SIG-M5 treated with dmso at 0.1 percent for 504 hours (cell line): ENCODE data around the gene TENM3.

Source experiments
- DNase-seq: peaks from one replicate; lab custom pipeline; 2025; ENCODE audit not compliant: unreplicated experiment; lab: John Stamatoyannopoulos, UW

The TENM3 gene

DNA sequence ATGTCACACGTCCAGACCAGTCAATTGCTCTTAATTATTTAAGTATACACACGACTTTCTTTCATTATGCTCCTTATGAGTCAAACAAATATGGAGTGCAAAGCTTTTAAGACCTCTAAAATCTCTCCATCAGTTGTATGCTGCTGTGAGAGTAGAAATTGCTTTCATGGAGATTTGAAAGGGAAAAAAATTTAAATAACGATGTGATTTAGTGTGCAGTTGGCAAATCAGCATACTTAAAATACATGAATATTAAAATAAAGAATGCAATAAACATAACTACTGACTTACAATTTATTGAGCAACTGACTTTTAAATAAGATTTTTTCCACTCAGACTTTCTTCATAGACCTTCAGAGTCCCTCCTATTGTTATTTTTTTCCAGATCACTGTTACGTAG is 9.0 kb downstream of the TENM3 start:
- no peak for DNase-seq

DNA sequence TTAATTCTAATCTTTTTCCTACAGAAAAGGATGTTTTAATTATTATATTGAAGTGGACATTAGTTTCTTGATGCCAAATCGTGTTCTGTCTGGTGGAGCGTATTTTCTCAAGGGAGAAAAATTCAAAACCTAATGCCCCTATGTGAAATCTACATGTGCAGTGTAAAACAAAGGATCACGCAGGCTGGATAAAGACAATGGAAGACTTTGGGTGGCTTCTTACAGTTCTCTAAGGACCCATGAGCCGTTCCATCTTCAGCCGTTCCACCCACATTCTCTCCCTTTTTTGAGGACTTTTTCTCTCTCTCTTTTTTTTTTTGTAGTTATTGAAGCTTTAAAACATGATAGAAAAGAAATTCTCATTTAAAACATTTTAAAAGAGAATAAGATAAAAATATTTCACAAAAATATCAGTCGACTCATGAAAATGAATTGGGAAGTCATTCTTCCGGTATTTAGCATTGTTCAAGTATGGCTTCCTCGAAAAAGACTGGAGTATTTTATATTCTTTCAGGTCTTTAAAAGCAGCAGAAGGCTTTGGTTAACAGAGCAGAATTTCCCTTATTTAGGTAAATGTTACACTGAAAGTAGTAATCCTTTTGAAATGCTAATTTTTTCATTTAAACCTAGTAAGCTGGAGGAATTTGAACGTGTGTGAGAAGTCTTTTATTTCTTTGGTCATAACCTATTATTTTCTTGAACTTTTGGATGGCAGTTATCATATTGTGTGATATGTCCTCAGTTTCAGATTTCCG is 11.0 kb downstream of the TENM3 start:
- no peak for DNase-seq

DNA sequence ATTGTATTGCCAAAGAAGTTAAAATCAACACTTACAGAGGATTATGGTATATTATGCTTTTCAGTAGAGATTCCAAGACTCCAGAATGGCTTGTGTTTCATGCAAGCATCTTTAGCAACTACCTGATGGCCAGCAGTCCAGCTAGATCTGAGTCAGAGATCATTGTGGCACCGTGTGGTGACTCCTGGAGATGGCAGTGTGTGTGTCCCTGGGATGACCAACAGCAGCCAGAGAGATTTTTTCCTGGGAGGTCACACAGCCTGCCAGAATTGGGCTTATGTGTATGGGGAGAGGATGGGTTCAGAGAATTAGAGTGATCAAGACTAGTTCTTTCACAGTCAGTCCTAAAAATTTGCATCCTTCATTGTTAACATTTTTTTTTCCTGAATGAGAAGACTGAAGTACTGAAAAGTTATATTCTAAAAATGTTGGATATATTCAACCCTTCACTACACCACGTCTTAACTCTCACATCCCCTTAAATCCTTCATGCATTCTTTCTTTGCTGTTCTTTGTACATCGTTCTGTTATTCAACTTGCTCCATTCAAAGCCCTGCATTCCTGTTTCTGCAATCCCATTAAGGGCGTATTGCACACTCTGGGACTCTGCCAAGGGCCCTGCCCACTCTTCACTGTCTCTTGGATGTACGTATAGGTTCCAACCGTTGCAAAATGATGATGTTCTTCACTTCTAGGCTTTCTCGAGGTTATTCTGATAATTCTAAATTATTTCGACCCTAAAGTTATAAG is 12.4 kb downstream of the TENM3 start:
- DNase-seq = no peak

DNA sequence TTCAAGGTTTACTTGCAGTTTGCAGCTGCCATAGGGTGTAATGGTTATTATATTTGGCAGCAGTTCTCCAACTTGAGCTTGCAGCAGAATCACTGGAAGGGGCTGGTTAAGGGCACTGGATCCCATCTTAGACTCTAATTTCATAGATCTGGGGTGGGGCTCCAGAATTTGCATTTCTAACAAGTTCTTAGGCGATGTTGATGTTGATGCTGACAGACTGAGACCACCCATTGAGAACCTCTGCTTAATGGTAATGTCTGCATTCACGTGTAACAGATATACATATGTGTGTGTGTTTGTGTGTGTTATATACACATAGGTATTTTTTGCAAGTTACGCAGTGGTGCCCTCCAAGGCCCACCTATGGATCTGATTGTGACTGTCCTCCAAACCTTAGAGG is 13.8 kb downstream of the TENM3 start:
- no peak for DNase-seq

DNA sequence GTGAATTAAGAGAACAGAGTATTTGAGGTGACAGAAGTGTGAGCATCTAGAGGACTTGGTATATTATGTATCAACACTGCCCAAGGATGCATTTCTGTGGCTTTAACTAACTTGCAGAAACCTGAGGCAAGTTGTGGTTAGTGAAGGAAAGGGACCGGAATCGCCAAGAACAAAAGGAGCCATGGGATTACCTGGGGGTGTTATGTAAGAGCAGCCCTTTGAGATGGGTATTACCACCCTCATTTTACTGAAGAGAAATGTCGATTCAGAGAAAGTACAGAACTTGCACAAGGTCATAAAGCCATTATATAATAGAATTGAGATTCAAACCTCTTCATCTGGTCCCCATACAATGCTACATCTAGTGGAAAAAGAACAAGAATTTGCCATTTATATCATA is 14.3 kb downstream of the TENM3 start:
- DNase-seq = no peak

DNA sequence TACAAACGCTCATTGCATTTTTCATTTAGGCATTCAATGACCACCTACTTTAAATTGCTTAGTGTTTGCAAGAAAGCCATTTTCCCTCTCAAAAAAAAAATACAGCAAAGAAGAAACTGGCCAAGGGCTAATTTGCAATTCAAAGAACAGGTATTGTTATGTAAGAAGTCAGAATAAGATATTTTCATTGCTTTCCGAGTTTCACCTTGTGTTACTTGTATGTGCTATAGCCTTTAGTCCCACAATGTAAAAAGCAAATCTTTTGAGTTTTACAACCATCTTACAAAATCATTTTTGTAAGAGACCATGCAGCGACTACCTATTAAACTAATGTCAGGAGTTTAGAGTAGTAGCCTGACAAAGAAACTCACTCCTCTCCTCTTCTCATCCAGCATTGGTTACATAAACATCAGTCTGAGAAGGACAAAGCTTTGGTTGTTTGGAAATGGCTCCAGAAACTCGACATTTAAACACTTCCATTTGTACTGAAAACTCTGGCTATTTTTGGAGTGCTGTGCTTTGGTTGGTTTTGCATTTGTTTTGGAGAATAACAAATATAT is 15.3 kb downstream of the TENM3 start:
- no peak for DNase-seq

DNA sequence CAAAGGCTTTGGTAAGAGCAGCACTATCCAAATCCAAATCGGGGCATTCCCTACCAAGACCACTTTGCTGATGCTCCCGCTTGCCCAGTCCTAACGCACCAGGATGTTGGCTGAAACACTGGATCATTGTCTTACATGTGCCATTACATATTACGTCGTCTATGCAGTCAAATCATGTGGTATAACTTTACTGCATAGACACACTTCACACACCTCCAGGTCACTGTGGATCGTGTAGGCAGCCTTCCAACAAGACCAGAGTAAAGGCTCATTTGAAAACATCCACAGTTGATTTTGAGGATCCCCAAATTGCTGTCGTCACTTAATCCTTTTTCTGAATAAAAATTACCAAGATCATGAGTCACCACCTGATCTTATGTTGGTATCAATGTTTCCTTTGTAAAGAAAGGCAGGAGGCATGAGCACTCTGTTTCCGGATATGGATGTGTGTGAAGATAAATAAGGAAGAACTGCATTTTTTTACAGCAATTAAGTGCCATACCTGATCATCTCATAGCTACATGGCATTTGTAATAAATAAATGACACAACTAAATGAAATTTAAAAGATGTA is 18.5 kb downstream of the TENM3 start:
- DNase-seq = no peak

DNA sequence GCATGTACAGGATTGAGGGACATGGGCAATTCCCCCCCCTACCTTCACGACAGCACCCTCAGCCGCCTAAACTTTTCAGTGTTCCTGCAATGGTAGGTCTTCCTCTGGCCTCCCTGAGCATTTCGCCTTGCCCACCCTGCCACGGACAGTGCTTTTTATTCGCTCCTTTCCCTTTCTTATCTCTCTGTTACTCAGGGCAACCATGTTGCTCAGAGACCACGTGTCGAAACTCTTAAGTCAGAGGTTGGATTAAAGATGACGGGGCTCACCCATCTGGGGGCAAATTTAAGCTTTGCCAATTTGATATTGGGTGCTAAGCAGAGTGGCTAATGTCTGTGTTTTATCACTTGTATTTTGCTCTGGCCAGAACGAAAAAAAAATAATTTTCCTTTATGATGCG is 20.4 kb downstream of the TENM3 start:
- DNase-seq = no peak

DNA sequence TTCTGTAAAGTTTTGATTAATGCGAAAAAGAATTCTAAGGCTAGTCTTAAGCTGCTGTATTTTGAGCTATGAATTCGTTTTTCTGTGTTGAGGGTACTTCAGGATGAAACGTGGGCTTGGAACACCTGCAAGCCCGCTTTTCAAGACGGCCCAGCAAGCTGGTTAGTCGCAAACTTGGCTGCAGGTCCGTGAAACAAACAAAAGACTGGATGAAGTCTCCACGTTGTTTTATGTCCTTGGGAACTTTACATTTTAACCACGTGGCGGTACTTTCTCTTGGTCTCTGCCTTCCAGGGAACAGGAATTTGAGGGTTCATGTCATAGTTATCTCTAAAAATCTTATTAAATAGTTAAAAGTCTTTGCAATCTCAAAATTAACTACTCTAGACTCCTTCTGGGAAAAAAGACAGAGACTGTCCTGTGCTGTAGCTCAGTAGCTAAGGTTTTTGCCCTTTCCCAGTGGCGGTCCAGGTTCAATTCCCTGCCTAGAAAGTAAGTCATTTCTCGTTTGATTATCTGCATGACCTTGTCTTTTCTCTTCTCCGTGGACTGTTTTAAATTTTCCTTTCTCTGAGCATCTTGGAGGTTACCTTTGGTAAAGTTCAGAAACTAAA is 21.0 kb downstream of the TENM3 start:
- DNase-seq = no peak

DNA sequence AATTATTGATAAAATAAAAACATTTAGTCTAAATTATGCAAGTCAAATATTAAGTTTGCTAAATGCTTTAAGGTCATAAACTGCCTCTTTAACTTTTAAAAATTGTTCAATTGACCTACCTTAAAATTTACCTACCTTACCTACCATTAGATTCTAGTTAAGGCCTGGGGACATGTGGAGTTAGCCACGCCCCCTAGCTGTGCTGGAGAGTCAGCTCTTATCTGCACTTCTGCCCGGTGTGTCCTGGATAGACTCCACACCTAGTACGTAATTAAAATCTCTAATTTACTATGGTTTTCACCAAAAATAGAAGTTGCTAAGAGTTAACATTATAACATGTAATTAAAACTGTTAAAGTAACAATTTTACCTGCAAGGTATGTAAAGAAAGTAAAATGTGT is 22.7 kb downstream of the TENM3 start:
- DNase-seq = no peak

DNA sequence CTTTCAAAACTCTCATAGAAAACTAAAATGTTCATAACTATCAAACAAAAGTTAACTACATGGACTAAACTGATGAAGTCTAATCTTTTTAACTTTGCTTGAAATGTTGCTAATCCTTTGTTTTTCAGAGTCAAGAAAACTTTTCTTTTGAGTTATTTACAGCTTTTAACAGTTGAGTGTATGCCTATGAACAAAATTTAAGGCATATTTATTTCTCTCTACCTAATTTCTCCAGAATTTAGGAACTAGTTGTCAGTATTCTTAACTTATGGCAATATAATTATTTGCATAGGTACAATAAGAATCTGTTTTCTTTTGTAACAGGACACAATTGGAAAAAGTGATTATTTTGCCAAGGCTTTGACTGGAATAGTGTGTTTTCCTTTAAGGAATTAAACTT is 23.8 kb downstream of the TENM3 start:
- no peak for DNase-seq

DNA sequence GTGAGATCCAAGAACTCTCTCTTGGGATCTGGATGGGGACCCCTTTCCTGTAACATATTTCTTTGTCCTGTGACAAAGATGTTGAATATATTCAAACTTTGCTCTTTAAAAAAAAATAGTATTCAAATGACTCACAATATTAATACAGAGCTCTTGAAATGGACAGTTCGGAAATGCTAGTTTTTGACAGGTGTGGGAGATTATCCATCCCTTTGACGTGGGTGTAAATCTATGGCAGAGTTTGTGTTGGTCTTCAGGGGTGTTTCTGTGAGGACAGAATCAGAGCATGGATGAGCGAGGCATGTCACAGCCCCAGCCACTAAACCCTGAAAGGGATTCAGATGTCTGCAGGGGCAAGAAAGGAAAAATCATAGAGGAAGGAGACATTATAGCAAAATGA is 25.8 kb downstream of the TENM3 start:
- DNase-seq = no peak

DNA sequence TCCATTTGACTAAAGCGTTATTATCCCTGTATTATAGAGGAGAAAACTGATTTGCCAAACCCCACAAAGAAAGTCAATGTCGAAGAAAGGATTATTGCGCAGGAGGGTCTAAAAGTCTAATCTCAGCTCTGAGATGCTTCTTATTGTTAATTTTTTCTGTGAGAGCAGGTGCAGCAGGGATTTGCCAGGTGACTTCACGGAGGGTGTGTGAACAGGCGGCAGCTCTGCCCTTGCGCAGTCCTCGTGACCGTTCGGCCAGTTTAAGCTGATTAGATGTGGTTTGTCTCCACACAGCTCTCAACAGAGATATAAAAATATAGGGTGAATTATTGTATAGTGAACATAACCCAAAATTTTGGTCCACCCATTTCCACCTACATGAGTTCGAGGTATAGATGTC is 28.5 kb downstream of the TENM3 start:
- DNase-seq = no peak

DNA sequence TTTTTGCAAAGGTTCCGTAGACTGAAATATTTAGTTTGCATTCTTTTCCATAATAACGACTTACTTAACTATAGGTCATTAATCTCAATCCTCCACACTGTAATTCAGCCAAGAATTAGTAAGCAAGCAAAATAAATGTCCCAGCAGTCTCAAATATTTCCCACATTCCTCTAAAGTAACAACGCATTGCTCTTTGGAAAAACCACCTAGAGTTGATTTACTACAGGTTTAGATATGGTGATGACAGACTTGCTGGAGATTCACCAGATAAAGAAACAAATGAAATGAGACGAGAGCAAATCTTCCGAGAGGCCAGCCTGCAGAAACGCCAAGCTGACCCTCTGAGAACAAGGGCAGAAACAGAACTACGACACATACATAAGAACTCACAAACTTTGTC is 28.9 kb downstream of the TENM3 start:
- DNase-seq = no peak

DNA sequence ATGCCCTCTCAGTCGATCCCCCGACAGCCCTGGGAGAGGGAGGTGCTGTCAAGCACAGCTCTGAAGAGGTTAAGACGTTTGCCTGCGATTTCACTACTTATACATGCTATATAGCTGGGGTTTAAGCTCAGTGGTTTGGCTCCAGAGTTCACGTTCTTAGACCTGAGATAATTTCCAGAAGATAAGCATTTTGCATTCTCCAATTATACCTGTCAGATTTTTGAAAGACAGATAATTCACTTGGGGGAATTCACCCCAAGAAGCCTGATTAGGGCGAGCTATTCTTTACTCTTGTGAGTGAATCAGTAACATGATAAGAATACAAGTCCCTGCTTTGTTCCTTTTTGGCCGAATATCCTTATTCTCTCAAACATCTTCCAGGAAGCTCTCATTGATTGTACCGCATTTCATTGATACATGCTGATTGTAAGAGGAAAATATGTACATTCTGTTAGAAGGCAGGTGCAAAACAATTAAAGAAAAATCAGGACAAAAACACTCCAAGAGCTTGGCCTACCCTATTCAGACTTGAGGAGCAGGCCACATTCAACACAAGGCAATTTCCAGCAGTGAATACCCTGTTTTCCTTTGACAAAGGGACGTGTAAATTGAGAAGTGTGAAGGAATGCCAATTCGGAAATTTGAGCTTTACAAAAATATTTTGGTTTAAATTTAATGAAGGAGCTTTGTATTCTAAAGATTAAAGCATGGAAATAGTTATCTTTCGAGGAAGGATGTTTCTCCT is 30.2 kb downstream of the TENM3 start:
- no peak for DNase-seq

DNA sequence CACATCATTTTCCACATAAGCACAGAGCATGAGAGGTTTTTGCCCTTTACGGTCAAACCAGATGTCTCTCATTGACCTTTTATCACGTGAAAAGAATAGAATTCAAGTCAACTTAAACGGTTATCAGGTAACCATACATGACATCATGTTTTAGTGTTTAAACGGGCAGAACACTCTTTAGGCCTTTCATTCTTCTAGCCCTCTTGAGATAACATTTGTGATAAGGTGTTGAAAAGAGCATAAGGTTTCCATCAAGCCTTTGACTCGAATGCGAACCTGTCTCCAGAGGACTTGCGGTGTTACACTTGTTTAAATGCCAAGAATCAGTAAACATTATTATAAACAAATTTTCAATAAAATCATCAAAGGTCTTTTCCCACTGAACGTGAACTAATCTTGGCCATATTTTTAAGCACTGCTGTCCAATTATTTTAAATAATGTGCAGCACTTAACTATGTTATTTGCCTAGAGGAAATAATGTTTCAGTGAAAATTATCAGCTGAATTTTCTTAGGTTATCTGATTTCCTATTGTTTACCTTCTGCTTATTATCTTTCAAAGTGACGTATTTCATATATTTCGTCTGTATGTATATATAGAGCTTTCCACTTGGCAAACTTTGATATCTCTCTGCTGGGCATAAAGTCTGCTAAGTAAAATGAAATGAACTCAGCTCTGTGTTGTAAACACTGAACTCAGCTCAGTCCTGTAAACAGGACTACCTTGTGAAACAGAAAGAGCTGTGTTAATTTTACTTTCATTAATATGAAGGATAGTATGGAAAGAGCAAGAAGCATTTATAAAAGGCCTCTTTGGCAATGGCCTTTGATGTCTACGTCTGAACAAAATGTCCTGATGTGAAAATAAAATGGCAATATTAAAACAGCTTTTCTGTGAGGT is 33.3 kb downstream of the TENM3 start:
- DNase-seq = no peak

DNA sequence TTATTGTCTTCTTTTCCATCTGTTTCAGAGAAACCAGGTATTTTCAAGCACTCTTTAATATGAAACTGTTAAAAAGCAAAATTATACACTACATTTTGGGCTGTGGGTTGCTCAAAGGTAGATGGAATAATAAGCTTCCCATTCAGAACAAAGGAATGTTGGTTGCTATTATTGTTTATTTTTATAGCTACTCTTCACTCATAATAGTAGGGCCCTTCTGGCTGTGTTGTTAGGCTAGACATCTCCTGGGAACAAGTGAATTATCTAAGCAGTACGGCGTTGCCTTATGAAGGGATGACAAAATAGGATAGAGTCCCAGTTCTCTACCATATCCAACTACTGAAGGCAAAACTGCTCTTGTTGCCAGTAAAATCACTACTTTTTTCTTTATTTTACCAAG is 34.2 kb downstream of the TENM3 start:
- DNase-seq = no peak

DNA sequence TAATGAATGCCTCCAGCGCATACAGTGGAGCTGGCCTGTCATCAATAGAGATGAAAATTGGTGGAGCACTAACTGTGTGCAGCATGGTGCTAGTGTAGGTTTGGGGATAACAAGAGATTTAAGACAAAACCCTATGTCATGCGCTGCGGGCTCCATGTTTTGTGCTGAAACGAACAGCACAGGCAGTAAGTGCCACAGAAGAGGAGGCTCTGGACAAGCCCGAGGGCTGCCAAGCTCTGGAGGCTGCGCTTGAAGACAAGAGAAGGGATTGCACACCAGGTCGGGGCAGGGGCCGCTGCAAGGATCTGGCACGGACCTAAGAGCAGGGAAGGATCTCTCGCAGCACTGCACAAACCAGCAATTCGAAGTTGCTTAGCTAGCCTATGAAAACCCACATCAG is 35.5 kb downstream of the TENM3 start:
- DNase-seq = no peak

DNA sequence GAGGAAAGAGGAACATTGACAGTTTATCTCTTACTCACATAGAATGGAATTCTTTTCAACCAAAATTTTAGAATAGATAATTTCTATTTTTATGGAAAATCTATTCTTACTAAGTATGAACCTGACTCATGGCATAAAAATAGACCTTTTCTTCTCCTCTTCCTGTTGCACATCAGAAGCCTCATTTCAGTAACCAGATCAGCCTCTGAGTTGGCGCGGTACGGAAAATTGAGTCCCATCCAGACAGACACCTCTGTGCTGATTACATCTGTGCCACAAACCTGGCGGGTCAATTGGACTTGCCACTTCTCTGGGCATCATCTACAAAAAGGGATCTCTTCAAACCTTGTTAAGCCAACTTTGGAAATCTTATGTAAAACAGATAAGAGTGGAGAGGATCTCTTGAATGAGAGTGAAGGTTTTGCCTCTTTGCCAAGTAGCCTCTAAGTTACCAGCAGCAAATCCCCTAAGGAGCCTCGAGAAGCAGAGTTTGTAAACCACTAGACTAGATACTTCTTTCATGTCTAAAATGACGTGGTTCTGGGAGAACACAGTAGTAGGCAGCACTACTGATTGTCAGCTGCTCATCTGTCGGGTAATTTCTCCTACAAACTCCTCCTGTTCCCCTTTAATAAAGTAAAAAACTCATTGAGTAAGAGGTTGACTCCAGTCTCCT is 37.4 kb downstream of the TENM3 start:
- no peak for DNase-seq
